GM23338 (cell line): ENCODE data around the gene RSPH6A.

Source experiments
- CREB1 ChIP-seq: fragments of 250-450 bp; sonication (Bioruptor Pico); IDR thresholded peaks from 2 replicates; pipeline ENCODE4 v1.5.0; 2020; ENCODE audit warnings: low read depth, mild to moderate bottlenecking, moderate library complexity
- CTCF ChIP-seq, 2 experiments: fragments of 200-600 bp in 1 of 2; sonication (generic) in 1 of 2; conservative IDR thresholded peaks; 2 replicates each; pipeline versions ENCODE4 v1.5.1 to v1.6.1; 2016 to 2017; ENCODE audit warnings: antibody characterized with exemption in 2 of 2, low read depth in 2 of 2, mild to moderate bottlenecking in 2 of 2, moderate library complexity in 1 of 2
- ETS1 ChIP-seq: IDR thresholded peaks from 2 replicates; pipeline ENCODE4 v1.6.1; 2016; ENCODE audit warnings: antibody characterized with exemption
- EZH2 ChIP-seq: fragments of 200-600 bp; sonication (generic); IDR thresholded peaks from one replicate; pipeline ENCODE4 v1.8.0; 2017; ENCODE audit warnings: antibody characterized with exemption, mild to moderate bottlenecking, low read depth; ENCODE audit not compliant: unreplicated experiment
- EZH2phosphoT487 ChIP-seq: fragments of 200-600 bp; sonication (generic); IDR thresholded peaks from one replicate; pipeline ENCODE4 v1.8.1; 2018; ENCODE audit warnings: antibody characterized with exemption; ENCODE audit not compliant: unreplicated experiment
- JUNB ChIP-seq: IDR thresholded peaks from one replicate; pipeline ENCODE4 v1.6.1; 2016; ENCODE audit warnings: antibody characterized with exemption; ENCODE audit not compliant: unreplicated experiment
- POLR2AphosphoS5 ChIP-seq: IDR thresholded peaks from 2 replicates; pipeline ENCODE4 v1.6.1; 2016; ENCODE audit warnings: antibody characterized with exemption, low read depth
- REST ChIP-seq: IDR thresholded peaks from one replicate; pipeline ENCODE4 v1.6.1; 2018; ENCODE audit warnings: antibody characterized with exemption; ENCODE audit not compliant: unreplicated experiment
- STAT1 ChIP-seq: IDR thresholded peaks from one replicate; pipeline ENCODE4 v1.6.1; 2016; ENCODE audit warnings: antibody characterized with exemption; ENCODE audit not compliant: unreplicated experiment

GRCh38 chr19:45768655-45768983, 46.5 kb downstream of the RSPH6A start:
- TF ChIP-seq CREB1 (CRISPR knock-in tag) (no peak), CTCF (conservative IDR thresholded peaks at IDR 0.05; ENCODE audit: low read depth in 2 of 2) (no peak), EZH2 (no peak), STAT1 (no peak), EZH2phosphoT487 (no peak), REST (no peak), POLR2AphosphoS5 (no peak), JUNB (no peak), ETS1 (no peak)
